8988T (cell line): ENCODE data around the gene CD300LF.
A peak's percentile ranks its signal among the peaks of the same experiment; 100 is the strongest.

ENCODE experiments used
- DNase-seq: peaks from one replicate; pipeline ENCODE4 v3.0.0; 2011

The CD300LF gene

GRCh38 chr17:74712756-74713155 is at the start of gene CD300LF:
CD300LF (minus strand) TSS chr17:74712923; CDS start chr17:74712866, 57 bp downstream.
- no peak for DNase-seq

- DNase-seq: no peak
Measured at GRCh38 chr17:74761931-74762330, 49.2 kb upstream of the CD300LF start.

- DNase-seq: no peak
Measured at GRCh38 chr17:74761419-74761818, 48.7 kb upstream of the CD300LF start.

GRCh38 chr17:74760404-74761105 is 47.8 kb upstream of the CD300LF start:
- no peak for DNase-seq

- no peak for DNase-seq
Measured at GRCh38 chr17:74759941-74760340, 47.2 kb upstream of the CD300LF start.

- no peak for DNase-seq
Measured at GRCh38 chr17:74759243-74759801, 46.6 kb upstream of the CD300LF start.

- DNase-seq: no peak
Measured at GRCh38 chr17:74758848-74759168, 46.1 kb upstream of the CD300LF start.

- DNase-seq: no peak
Measured at GRCh38 chr17:74757931-74758847, 45.5 kb upstream of the CD300LF start.

- no peak for DNase-seq
Measured at GRCh38 chr17:74757502-74757901, 44.8 kb upstream of the CD300LF start.

- no peak for DNase-seq
Measured at GRCh38 chr17:74756891-74757290, 44.2 kb upstream of the CD300LF start.

- DNase-seq: no peak
Measured at GRCh38 chr17:74755533-74755932, 42.8 kb upstream of the CD300LF start.

- DNase-seq: no peak
Measured at GRCh38 chr17:74754832-74755231, 42.1 kb upstream of the CD300LF start.

- DNase-seq: no peak
Measured at GRCh38 chr17:74752822-74753401, 40.2 kb upstream of the CD300LF start.

GRCh38 chr17:74752415-74752814 is 39.7 kb upstream of the CD300LF start:
- no peak for DNase-seq

- DNase-seq: no peak
Measured at GRCh38 chr17:74750327-74751069, 37.8 kb upstream of the CD300LF start.

GRCh38 chr17:74750039-74750326 is 37.3 kb upstream of the CD300LF start:
- no peak for DNase-seq

GRCh38 chr17:74749279-74750038 is 36.7 kb upstream of the CD300LF start:
- DNase-seq: no peak

GRCh38 chr17:74748529-74749278 is 36.0 kb upstream of the CD300LF start, which contains the start of gene NHERF1:
NHERF1 (plus strand) TSS chr17:74748628; CDS start chr17:74748847, 219 bp downstream.
- no peak for DNase-seq

- peak; percentile 93 for DNase-seq
Measured at GRCh38 chr17:74748279-74748528, 35.5 kb upstream of the CD300LF start.

GRCh38 chr17:74746922-74747321 is 34.2 kb upstream of the CD300LF start:
- DNase-seq: no peak

- DNase-seq: no peak
Measured at GRCh38 chr17:74746376-74746775, 33.7 kb upstream of the CD300LF start.
